ENCODE data around the gene SGK1.
A peak's percentile ranks its signal among the peaks of the same experiment; 100 is the strongest.
"Not testable (repeated sequence)": the region's sequence is repeated elsewhere in the genome, so short reads cannot be mapped to it uniquely, and the experiment has no call there.

Gene SGK1

GRCh38 chr6:134282816-134283215 lies 35.1 kb downstream of the SGK1 start:
- DNase-seq (ENCODE audit: low read depth in 2 of 2) = peak in 1 of 2 donors; percentile 29

GRCh38 chr6:134281388-134281787 lies 36.5 kb downstream of the SGK1 start:
- no peak overlapping the region for H3K4me3 ChIP-seq (replicated peaks in 1 of 2; ENCODE audit: low read depth in 2 of 2, low read length in 2 of 2)
- no peak for DNase-seq (ENCODE audit: low read depth in 2 of 2)
- no peak for TF ChIP-seq CTCF (IDR thresholded peaks at IDR 0.05; ENCODE audit: low read depth, low read length)

More at GRCh38 chr6:134282816-134283215, 35.1 kb downstream of the SGK1 start:
- no peak for TF ChIP-seq CTCF (IDR thresholded peaks at IDR 0.05; ENCODE audit: low read depth, low read length)
- no peak overlapping the region for H3K4me3 ChIP-seq (replicated peaks in 1 of 2; ENCODE audit: low read depth in 2 of 2, low read length in 2 of 2)

- DNase-seq (ENCODE audit: low read depth in 2 of 2) = no peak
- TF ChIP-seq CTCF (IDR thresholded peaks at IDR 0.05; ENCODE audit: low read depth, low read length) = no peak
- H3K4me3 ChIP-seq (replicated peaks in 1 of 2; ENCODE audit: low read depth in 2 of 2, low read length in 2 of 2) = no peak overlapping the region
These were observed 39.9 kb downstream of the SGK1 start for GRCh38 chr6:134278000-134278399.

GRCh38 chr6:134276891-134277377 lies 41.0 kb downstream of the SGK1 start:
- DNase-seq (ENCODE audit: low read depth in 2 of 2); H3K4me3 ChIP-seq (replicated peaks in 1 of 2; ENCODE audit: low read depth in 2 of 2, low read length in 2 of 2): not testable (repeated sequence)

- no peak for TF ChIP-seq CTCF (IDR thresholded peaks at IDR 0.05; ENCODE audit: low read depth, low read length)
- H3K4me3 ChIP-seq (replicated peaks in 1 of 2; ENCODE audit: low read depth in 2 of 2, low read length in 2 of 2) = no peak overlapping the region
- no peak for DNase-seq (ENCODE audit: low read depth in 2 of 2)
These were observed 45.5 kb downstream of the SGK1 start for GRCh38 chr6:134272374-134272773.

GRCh38 chr6:134267917-134268361 lies 50.0 kb downstream of the SGK1 start:
- no peak for TF ChIP-seq CTCF (IDR thresholded peaks at IDR 0.05; ENCODE audit: low read depth, low read length)
- peak; percentile 72 to 78 for DNase-seq (ENCODE audit: low read depth in 2 of 2)
- no peak overlapping the region for H3K4me3 ChIP-seq (replicated peaks in 1 of 2; ENCODE audit: low read depth in 2 of 2, low read length in 2 of 2)

GRCh38 chr6:134266776-134267175 lies 51.1 kb downstream of the SGK1 start:
- no peak for TF ChIP-seq CTCF (IDR thresholded peaks at IDR 0.05; ENCODE audit: low read depth, low read length)
- no peak overlapping the region for H3K4me3 ChIP-seq (replicated peaks in 1 of 2; ENCODE audit: low read depth in 2 of 2, low read length in 2 of 2)
- DNase-seq (ENCODE audit: low read depth in 2 of 2) = no peak

Measured in cardiac fibroblast (primary cell).